SHP77 (cell line): ENCODE measurements around the gene DNAJC11.

ENCODE experiments used
- DNase-seq, 2 experiments: peaks; one replicate each; lab custom pipeline; 2025; lab: John Stamatoyannopoulos, UW

DNAJC11 gene

GRCh38 chr1:6624710-6625583 lies 76.7 kb downstream of the DNAJC11 start, which contains the start of gene THAP3:
Gene THAP3, plus strand, starts transcription at chr1:6624868. Its CDS starts 351 bp downstream, at chr1:6625219.
- DNase-seq = peak; percentile 64 to 77

DNA sequence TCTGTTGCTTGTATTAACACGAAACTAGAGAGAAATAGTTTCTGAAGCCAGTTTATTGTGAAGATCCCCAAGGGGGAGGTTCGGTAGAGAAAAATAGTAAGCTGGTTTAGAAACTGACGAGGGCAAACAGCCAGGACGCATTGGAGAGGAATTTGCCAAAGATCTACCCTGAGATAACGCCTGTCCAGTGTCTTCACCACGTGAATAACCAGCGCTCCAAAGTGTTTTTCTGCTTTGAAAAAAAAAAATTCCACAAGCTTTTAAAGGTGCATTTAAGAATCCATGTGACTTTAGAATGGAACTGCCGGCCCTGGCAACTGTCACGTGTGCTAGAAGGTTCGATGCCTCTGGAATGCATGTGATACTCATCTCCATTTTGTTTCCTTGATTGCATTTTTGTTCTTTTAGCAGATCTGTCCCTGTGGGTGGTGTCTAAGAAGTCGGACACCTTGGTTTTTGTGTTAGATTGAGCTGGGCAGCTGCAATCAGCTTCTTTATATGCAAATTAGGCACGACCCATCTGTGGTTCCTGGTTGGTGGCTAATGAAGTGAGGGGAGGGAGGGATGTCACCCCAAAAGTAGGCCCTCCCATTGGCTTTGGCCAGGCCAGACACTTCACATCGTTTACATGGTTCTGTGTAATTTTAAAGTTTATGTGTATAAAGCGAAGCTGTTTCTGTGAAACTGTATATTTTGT lies 78.2 kb downstream of the DNAJC11 start:
- no peak for DNase-seq

- no peak for DNase-seq
These were observed 79.0 kb downstream of the DNAJC11 start for GRCh38 chr1:6622396-6623152.

DNA sequence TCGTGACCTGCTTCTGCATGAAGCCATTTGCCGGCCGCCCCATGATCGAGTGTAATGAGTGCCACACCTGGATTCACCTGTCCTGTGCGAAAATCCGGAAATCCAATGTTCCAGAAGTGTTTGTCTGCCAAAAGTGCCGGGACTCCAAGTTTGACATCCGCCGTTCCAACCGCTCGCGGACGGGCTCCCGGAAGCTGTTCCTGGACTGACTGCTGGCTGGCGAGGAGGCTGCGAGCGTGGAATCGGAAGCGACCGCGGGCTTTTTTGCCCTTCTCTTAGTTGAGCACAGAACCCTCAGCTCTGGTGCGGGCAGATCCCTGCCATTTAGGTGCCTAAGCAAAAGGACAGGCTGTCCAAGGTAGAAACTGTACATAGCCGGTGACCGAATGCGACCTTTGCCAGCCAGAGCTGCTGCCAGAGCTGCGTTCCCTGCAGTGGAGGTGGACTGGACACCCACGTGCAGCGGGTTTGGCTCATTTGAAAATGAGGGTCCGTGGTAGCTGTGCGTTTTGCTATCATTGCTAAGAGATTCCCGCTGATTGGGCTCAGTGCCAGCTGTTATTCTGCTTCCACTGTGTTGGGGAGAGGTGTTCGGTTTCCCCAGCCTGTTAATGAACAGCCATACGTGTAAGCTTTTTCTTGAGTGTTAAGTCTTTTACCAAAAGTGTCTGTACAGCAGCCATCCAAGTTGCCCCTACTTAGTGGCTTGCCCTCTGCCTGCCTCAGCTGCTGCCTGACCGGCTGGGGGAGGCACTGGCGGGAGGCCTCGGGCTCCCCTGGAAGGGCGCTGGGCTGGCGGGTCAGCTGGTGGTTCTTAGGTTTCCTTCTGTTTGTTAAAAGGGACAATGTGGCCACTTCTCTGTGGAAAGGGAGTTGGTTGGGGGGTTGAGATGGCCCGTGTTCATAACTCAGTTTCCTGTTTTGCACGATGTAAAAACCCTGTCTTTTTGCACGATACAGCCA lies 79.9 kb downstream of the DNAJC11 start:
- no peak for DNase-seq

GRCh38 chr1:6619045-6619444 lies 82.6 kb downstream of the DNAJC11 start:
- DNase-seq = no peak

DNA sequence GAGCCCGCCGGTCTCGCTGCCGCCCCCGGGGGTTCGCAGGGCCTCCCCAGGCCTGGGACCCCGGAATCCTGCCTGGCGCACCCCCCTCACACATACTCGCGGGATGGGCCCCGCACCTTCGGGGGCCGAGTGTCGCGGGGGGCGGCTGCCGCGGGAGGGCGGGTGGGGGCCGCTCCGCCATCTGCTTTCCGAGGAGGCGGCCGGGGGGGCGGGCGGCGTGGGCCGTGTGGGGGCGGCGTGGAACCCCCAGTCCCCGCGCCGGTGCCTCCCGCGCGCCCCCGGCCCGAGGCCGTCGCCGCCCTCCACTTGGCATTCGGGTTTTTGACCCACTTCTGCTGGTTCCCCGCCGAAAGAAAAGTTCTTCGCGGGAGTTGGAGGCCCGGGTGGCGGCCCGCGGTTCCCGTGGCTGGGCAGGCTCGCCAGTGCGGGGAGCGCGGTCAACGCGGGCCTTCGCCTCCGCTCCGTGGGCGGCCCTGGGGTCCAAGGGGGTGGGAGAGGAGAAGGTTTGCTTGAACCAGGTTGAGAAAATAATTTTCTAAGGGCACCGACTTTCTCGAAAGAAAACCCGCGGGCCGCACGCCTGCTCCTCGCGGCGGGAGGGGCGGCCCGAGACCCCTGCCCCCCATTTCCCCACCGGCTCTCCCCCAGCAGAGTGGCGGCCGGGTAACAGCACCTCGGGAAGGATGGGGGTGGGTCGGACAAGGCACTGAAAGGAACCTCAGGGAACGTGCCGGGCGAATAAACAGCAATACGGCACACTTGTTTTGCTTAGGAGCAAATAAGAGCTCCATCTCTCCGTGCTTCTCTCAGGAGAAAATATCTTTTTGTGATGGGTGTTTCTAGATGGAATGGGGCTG lies 86.5 kb downstream of the DNAJC11 start:
- DNase-seq = no peak

DNA sequence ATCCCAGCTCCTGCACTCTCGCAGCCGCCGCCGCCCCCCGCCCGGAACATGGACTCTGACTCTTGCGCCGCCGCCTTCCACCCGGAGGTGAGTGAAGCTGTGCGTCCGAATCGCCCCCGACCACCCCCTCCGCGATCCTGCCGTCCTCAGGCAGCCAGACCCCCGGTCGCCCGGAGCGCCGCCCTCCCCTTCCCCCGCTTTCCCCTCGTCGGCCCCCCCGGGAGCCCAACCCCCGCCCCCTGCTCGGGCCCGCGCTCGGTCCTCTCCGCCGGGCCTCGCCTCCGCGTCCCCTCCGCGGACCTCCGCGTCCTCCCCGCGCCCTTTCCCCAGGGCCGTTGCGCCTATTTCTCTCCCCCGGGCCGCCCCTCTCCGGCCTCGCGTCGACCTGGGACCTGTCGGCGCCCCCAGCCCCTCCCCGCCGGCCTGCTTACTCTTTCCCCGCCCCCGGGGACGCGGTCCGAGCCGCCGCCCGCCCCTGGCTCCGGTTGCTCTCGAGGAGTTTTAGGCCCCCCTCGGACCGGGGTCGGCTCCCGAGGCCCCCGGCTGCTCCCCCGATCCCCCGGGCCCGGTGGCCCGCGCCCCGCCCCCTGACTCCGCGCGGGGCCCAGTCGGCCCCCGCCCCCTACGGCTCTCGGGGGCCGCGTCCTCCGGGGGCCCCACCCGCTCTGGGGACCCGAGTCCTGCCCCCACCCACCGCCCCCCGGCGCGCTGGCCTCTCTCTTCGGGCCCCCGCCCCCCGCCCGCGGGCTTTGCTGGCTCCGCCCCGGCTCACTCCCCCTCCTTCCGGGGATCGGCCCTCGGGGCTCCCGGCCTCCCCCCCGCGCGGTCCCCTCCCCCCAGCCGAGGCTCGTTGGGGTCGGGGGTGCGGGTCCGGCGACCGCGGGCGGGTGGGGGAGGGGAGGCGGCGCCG lies 87.3 kb downstream of the DNAJC11 start:
- DNase-seq = no peak

DNA sequence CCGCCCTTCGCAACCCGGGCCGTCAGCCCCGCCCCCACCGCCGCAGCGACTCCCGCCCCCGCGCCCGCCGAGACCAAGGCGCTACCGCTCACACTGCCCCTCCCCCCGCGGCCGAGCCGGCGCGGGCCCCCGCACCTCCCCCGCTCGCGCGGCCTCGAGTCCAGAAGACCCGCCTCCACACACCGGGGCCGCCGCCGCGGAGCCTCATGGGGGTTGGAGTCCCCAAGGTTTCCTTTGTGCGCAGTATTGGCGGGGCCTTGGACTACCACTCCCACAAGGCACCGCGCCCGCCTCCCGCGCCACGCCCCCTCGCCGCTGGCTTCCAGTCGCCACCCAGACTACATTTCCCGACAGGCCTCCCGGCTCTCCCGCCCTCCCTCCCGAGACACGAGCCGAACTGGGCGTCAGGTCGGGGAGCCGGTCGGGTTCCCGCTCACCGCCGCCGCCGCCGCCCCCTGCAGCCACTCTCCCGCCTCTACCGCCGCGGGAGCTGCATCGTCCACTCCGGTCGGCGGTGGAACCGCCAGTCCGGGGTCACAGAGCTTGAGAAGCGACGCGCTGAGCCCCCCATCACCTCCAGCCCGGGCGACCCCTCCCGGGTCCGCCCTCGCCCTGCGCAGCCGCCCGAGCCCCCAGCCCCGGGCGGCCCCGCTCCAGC lies 88.1 kb downstream of the DNAJC11 start, which contains the start of gene PHF13:
PHF13 (plus strand) TSS at position 371 of the 658 bp plus-strand sequence. CDS start 336 bp downstream, outside the sequence.
- peak; percentile 95 to 97 for DNase-seq

- DNase-seq = peak; percentile 35 to 57
These were observed 88.8 kb downstream of the DNAJC11 start for GRCh38 chr1:6612641-6613360.

GRCh38 chr1:6603915-6604558 lies 97.6 kb downstream of the DNAJC11 start:
- no peak for DNase-seq

DNA sequence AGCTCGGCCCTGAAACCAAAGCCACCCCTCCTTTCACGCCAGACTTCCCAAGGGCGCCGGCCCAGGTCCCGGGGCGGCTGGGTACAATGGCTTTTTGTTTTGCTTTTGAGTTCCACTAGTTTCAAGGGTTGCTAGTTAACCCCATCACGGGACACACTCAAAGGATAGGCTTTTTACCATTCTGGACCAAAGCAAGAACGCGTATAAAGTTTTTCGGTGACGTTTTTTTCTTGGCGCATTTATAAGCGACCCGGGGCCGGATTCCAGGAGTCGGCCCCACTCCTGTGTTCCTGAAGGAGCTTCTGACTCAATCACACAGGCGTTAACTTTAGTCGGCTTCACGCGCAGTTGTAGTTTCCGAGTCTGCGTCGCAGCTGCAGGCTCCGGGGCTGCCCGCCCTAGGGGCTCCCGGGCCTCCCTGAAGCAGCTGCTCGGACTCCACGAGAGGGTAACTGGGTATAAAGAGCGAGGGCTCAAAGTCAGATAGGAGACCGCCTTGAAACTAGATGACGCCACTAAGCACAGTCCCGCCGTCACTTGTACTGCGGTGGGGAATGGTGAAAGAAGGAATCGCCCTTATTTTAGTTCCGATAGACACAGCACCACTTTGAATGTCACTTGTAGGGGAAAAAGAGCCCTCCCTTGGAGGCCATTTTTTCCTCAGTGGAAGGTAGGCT lies 98.2 kb downstream of the DNAJC11 start:
- no peak for DNase-seq

DNA sequence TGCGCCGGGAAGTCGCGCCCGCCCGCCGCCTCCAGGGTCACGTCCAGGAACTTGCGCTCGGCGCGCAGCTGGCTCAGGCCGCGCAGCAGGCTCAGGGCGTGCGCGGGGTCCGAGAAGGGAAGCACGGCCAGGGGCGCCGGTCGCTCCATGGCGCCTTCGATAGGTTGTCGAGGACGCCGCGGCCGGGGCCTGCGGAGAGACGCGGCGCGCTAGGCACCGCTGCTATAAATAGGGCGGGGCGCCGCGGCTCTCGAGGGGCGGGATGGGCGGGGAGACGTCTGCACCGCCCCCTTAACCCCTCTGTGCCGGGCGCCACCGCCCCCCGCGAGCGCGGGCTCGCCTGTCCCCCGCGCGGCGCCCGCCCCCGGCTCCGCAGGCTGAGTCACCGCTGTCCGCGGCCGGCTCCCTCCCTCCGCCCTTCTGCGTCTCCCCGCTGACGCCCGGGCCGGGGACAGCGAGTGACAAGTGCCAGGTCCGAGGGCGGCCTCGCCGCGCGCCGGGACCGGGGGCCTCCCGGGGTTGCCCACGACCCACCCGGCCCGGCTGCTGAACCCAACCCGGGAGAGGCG lies 98.9 kb downstream of the DNAJC11 start, which contains the start of gene KLHL21:
KLHL21 (minus strand) TSS at position 201 of the 569 bp plus-strand sequence; CDS start at position 149, 52 bp downstream.
- DNase-seq = peak; percentile 63 to 79

DNA sequence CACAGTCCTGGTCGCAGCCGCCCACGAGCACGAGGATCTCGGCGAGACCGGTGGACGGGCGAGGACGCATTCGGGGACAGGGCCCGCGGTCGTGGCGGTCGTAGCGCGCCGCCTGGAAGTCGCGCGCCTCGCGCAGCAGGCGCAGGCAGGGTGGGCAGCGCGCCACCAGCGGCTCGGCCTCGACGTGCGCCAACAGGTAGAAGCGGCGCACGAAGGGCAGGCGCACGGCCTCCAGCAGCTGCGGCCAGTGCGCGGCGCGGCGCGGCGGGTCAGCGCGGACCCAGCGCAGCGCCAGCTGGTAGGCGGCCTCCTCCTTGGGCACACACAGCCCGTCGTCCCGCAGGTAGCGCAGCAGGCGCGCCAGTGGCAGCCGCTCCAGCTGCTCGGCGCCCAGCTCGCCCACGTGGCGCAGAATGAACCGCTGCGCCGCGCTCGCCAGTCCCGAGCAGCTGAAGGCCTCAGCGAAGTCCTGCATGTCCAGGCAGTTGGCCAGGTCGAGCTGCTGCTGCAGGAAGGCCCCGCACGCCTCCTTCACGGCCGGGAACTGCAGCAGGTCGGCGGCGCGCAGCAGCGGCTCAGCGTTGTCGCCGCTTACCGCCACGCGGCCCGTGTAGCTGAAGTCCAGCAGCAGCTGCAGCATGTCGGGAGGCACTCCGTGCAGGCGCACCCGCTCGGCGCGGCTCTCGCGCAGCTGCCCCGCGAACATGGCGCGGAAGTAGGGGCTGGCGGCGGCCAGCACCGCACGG lies 99.5 kb downstream of the DNAJC11 start:
- DNase-seq = peak; percentile 62 to 63

GRCh38 chr1:6601049-6601922 lies 100.3 kb downstream of the DNAJC11 start:
- DNase-seq = no peak
